AG04449 (cell line): ENCODE data around the gene CACNA1I.

Source experiments
- CTCF ChIA-PET: fragments of 350-600 bp; formaldehyde crosslinking; extraction: SDS; loops from one replicate; lab custom pipeline; 2021; ENCODE audit warnings: antibody characterized with exemption; lab: Yijun Ruan, JAX
- POLR2A ChIA-PET: fragments of 400-600, 350-600 bp; formaldehyde crosslinking; extraction: SDS; loops from one replicate; lab custom pipeline; 2020; ENCODE audit warnings: antibody characterized with exemption, inconsistent platforms; lab: Yijun Ruan, JAX
- DNase-seq: peaks from one replicate; pipeline ENCODE4 v3.0.0-alpha.2; 2010; ENCODE audit warnings: low read depth, low spot score
- H3K4me3 ChIP-seq: 2 replicates; pipeline ENCODE4 v1.5.1; 2011; ENCODE audit warnings: low read depth, mild to moderate bottlenecking, control low read depth, low read length
- CTCF ChIP-seq: IDR thresholded peaks from one replicate; pipeline ENCODE4 v1.5.1; 2011; ENCODE audit warnings: mild to moderate bottlenecking, moderate library complexity, low read length, control low read depth, inconsistent platforms; ENCODE audit not compliant: insufficient read depth; ENCODE audit errors: missing control alignments

CACNA1I gene

DNA sequence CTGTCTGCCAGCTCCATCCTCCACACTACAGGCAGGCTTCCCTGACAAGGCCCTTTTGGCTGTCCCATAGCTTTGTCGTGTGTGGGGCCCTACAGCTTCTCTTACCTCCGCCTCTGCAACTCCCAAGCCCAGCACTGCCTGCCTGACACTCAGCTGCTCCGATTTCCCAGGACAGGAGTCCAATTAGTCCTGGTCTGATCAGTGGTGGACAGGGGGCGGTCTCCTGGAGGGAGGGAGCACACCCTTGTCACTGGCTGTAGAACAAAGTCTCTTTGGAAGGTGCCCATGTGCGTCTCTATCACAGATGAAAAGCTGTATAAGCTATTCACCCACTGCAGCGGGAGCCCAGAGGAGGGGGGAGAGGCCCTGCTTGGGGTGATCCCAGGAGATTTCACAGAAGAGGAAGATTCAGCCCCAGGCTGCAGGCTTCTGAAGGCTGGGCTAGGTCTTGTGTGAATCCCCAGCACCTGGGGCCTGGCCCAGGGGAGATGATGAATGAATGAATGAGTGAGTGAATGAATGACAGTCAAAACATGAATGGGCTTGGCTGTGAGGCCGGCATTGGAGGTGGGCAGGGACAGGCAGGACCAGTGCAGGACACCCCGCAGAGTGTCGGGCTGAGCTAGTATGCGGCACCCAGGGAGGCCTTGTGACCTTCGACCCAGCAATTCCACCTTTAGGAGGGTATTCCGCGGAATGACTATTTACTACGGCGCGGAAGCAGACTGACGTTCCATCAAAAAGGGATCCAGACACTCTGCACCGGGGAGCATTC lies 142.4 kb downstream of the CACNA1I start:
- ChIA-PET POLR2A (no interaction called here), CTCF (no interaction called here)
- no peak for DNase-seq
- H3K4me3 ChIP-seq: no peak overlapping the region
- no peak for TF ChIP-seq CTCF

DNA sequence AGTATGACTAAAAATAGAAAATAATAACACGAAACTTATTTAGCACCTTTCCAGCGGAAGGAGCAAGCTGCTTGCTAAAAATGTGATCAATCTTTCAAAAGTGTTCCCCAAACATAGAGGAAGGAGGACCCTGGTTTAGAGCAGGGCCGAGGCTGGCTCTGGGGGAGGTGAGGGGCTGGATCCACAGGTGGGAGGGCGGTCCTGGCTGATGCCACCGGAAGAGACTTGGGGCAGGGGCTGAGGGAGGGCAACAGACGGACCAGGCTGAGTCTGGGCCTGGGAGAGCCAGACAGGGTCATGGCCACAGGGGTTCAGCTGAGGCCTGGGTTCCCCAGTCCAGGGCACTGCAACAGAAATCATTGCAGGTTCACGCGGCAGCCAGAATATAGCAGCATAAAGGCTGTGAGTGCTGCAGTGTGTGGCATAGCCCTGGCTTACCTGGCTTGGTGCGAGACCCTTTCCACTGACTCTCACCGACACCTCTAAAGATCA lies 143.3 kb downstream of the CACNA1I start:
- no peak for TF ChIP-seq CTCF
- no peak overlapping the region for H3K4me3 ChIP-seq
- CTCF ChIA-PET: no interaction called here
- POLR2A ChIA-PET: no interaction called here
- no peak for DNase-seq

DNA sequence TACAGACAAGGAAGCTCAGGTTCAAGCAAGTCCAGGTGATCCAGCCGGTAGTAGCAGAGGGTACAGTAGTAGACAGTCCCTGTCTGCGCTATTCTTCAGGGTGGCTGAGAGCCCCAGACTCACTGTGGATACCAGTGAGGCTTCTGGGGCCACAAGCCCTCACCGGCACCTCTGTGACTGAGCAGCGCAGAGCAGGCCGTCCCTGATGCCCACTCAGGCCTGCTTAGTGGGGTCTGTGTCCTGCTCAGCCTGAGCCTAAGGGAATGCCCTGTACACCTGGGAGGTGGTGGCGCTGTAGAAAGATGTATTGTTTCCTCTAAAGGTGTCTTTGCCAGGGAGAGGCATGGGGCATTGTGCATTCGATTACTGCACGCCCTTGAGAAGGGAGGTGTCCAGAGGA lies 143.8 kb downstream of the CACNA1I start:
- H3K4me3 ChIP-seq: no peak overlapping the region
- CTCF ChIA-PET: interaction anchor here (1.0 kb wide), 1 partner anchor 179 kb away, joined by 3 read pairs; no protein-coding TSS in a partner anchor
- POLR2A ChIA-PET: no interaction called here
- TF ChIP-seq CTCF: no peak
- DNase-seq: no peak

GRCh38 chr22:39715778-39716495 lies 145.4 kb downstream of the CACNA1I start:
- H3K4me3 ChIP-seq: no peak overlapping the region
- ChIA-PET POLR2A (no interaction called here), CTCF (no interaction called here)
- DNase-seq: no peak
- TF ChIP-seq CTCF: no peak

DNA sequence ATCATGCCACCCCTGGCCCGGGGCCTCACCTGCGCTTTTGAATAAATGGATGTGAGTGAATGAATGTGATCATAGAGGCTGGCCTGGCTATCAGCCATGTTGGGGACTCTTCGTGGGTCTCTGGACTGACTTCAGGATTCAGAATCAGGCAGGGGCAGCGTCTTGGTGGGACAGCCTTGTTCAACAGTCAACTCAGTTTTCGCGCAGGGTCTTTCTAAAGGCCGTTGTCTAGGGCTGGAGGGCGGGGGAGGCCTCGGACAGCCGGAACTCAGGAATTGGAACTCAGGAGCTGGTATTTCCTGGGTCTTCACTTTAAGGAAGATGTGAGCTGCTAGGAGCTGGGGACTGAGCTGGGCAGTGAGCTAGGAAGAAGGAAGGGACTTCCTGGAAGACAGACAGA lies 146.0 kb downstream of the CACNA1I start:
- H3K4me3 ChIP-seq: no peak overlapping the region
- ChIA-PET POLR2A (no interaction called here), CTCF (no interaction called here)
- DNase-seq: no peak
- TF ChIP-seq CTCF: no peak

GRCh38 chr22:39717099-39717498 lies 146.5 kb downstream of the CACNA1I start:
- POLR2A ChIA-PET: no interaction called here
- CTCF ChIA-PET: no interaction called here
- no peak for TF ChIP-seq CTCF
- no peak overlapping the region for H3K4me3 ChIP-seq
- no peak for DNase-seq
